HFFc6 (cell line): ENCODE measurements around the gene KIDINS220. TPM values are rescaled to one million over a fixed set of nuclear protein-coding genes. Genes with fewer than 3 reads are reported as not detected.

Experiments used
- DNase-seq: peaks from one replicate; pipeline ENCODE4 v3.0.0-alpha.2; 2018
- H3K27ac Mint-ChIP-seq: 2 replicates; pipeline ENCODE4 v1.8.0; 2020; ENCODE audit warnings: mild to moderate bottlenecking, mixed read lengths
- H3K27me3 Mint-ChIP-seq: 2 replicates; pipeline ENCODE4 v1.8.0; 2021; ENCODE audit warnings: mild to moderate bottlenecking, moderate library complexity, mixed read lengths; ENCODE audit not compliant: insufficient read depth
- H3K36me3 Mint-ChIP-seq: 2 replicates; pipeline ENCODE4 v1.8.0; 2021; ENCODE audit warnings: low read depth, mixed read lengths
- H3K4me1 Mint-ChIP-seq: 2 replicates; pipeline ENCODE4 v1.8.0; 2020; ENCODE audit warnings: low read depth, mixed read lengths
- H3K4me3 Mint-ChIP-seq: 2 replicates; pipeline ENCODE4 v1.8.0; 2020; ENCODE audit warnings: mild to moderate bottlenecking, moderate library complexity, mixed read lengths
- H3K9me3 Mint-ChIP-seq: 2 replicates; pipeline ENCODE4 v1.8.0; 2020; ENCODE audit warnings: mild to moderate bottlenecking, mixed read lengths
- total RNA-seq, 6 experiments: library from RNA; stranded (reverse); fragmentation: NEBNext Ultra II Directional; extraction: Animal tissue kit (Norgen Biotek cat#: 25700); gene quantifications; 2 replicates in 1 of 6; 3 replicates in 5 of 6; pipeline ENCODE4 v1.2.3, GENCODE V29; 2021
- TF ChIP-seq, protein P1 (sequence below): fragments of 200-600 bp; sonication (generic); IDR thresholded peaks from 2 replicates; pipeline ENCODE4 v1.5.0; 2021; ENCODE audit warnings: antibody characterized with exemption, mild to moderate bottlenecking

KIDINS220 gene
- total RNA-seq, 6 experiments from 2014 or later, result 34.5 to 42.2 (median 38.2) TPM

DNA sequence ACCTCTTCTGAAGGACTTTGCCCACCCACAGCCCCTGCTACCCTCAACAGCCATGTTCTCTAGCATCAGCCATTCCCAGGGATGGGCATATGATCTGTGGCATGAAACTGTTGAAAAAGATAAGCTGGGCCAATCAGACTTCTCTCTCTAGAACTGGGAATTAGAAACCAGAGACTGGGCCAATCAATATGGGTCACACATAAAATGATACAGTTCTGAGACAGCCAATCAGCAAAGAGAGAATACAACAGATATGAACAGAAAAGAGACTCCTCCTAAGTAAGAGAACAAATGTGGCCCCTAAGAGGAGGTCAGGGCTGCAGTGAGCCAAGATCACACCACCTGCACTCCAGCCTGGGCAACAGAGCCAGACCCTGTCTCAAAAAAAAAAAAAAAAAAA lies 2.1 kb downstream of the KIDINS220 start:
- Mint-ChIP-seq H3K36me3 (no peaks in the 10 kb centered on the region), H3K27me3 (peaks cover 2% of the 10 kb centered on the region), H3K27ac (no peak overlapping the region), H3K9me3 (no peaks in the 10 kb centered on the region), H3K4me1 (peaks cover 29% of the 10 kb centered on the region), H3K4me3 (peak overlapping the region; percentile 96)
- no peak for DNase-seq
- TF ChIP-seq, protein P1, sequence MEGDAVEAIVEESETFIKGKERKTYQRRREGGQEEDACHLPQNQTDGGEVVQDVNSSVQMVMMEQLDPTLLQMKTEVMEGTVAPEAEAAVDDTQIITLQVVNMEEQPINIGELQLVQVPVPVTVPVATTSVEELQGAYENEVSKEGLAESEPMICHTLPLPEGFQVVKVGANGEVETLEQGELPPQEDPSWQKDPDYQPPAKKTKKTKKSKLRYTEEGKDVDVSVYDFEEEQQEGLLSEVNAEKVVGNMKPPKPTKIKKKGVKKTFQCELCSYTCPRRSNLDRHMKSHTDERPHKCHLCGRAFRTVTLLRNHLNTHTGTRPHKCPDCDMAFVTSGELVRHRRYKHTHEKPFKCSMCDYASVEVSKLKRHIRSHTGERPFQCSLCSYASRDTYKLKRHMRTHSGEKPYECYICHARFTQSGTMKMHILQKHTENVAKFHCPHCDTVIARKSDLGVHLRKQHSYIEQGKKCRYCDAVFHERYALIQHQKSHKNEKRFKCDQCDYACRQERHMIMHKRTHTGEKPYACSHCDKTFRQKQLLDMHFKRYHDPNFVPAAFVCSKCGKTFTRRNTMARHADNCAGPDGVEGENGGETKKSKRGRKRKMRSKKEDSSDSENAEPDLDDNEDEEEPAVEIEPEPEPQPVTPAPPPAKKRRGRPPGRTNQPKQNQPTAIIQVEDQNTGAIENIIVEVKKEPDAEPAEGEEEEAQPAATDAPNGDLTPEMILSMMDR, result no peak

DNA sequence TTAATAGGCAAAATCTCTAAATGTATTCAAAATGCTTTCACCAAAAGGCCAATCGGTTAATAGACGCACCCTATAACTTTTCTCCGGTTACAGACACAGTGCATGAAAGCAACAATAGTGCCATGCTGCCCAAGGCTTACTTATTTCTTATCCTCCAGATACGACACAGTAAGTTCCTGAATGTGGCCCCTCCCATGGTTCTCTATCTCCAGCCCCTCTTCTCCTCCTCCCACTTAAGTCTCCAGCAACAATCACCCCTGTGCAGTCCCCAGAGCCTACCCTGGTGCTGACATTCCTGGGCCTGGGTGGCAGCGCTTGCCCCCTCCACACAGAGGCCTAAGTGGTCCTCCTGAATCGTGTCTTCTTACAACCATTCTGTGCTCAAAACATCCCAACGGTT lies 3.6 kb downstream of the KIDINS220 start:
- H3K9me3 Mint-ChIP-seq, result no peaks in the 10 kb centered on the region
- H3K27ac Mint-ChIP-seq, result no peak overlapping the region
- H3K4me3 Mint-ChIP-seq, result no peak overlapping the region
- no peak for DNase-seq
- H3K36me3 Mint-ChIP-seq, result no peaks in the 10 kb centered on the region
- TF ChIP-seq, protein P1, result no peak
- no peaks in the 10 kb centered on the region; the same call in 1 of the 2 replicates for H3K27me3 Mint-ChIP-seq
- H3K4me1 Mint-ChIP-seq, result peaks cover 33% of the 10 kb centered on the region

DNA sequence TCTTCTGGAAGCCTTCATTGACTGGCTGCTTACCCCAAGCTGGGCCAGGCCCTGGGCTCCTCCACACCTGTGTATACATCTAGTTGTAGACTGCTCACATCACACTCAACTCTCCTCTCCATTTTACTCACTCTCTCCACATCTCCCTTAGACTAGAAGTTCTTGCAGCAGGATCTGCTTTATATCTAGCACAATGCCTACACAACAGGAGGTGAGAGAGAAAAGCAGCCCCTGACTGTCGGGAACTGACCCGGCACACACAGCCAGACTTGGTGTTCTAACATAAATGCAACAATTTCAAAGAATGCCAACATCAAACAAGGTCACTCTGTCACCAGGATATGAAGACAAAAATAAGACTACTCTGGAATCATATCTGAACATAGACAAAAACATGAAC lies 5.9 kb downstream of the KIDINS220 start:
- H3K9me3 Mint-ChIP-seq, result no peaks in the 10 kb centered on the region
- no peaks in the 10 kb centered on the region for H3K36me3 Mint-ChIP-seq
- TF ChIP-seq, protein P1, result no peak
- no peak overlapping the region for H3K4me3 Mint-ChIP-seq
- no peak overlapping the region for H3K27ac Mint-ChIP-seq
- peaks cover 31% of the 10 kb centered on the region for H3K4me1 Mint-ChIP-seq
- peaks cover 2% of the 10 kb centered on the region; the same call in 1 of the 2 replicates for H3K27me3 Mint-ChIP-seq
- DNase-seq, result no peak

DNA sequence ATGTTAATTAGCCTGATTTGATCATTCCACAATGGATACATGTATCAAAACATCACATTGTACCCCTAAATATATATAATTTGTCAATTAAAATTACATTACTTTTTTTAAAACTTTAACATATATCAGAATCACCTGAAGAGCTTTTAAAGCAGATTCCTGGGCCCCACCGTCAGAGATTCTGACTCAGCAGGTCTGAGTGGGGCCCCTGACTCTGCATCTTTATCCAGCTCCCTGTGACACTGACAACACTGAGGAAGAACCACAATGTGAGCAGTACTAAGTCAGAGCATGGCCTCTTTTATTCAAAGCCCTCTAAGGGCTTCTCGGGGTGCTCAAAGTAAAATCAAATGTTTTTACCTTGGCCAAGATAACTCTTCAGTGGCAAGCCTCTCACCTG lies 9.7 kb downstream of the KIDINS220 start:
- H3K27me3 Mint-ChIP-seq, result peaks cover 2% of the 10 kb centered on the region; the same call in 1 of the 2 replicates
- 0 out of 2 replicates have a peak, but pooled peaks cover 4% of the 10 kb centered on the region for H3K4me1 Mint-ChIP-seq
- no peaks in the 10 kb centered on the region for H3K9me3 Mint-ChIP-seq
- H3K4me3 Mint-ChIP-seq, result no peak overlapping the region
- no peak for DNase-seq
- no peak overlapping the region for H3K27ac Mint-ChIP-seq
- peaks cover 6% of the 10 kb centered on the region for H3K36me3 Mint-ChIP-seq
- TF ChIP-seq, protein P1, result no peak

DNA sequence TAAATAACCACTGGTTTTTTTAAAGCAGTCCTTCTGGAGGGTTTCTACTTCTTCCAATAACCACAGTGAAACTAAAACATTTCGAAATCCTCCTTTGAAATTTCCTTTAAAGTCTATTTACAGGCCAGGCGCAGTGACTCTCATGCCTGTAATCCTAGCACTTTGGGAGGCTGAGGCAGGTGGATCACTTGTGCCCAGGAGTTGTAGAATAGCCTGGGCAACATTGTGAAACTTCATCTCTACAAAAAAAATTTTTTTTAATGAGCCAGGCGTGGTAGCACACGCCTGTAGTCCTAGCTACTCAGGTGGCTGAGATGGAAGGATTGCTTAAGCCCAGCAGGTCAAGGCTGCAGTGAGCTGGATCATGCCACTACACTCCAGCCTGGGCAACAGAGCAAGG lies 15.2 kb downstream of the KIDINS220 start:
- H3K27ac Mint-ChIP-seq, result peak overlapping the region; percentile 24; the same call in 1 of the 2 replicates
- DNase-seq, result no peak
- peaks cover 16% of the 10 kb centered on the region for H3K4me1 Mint-ChIP-seq
- H3K4me3 Mint-ChIP-seq, result no peak overlapping the region
- TF ChIP-seq, protein P1, result no peak
- H3K36me3 Mint-ChIP-seq, result peaks cover 12% of the 10 kb centered on the region
- H3K9me3 Mint-ChIP-seq, result no peaks in the 10 kb centered on the region
- peaks cover 1% of the 10 kb centered on the region; the same call in 1 of the 2 replicates for H3K27me3 Mint-ChIP-seq
